ENCODE measurements around the gene SKOR1. TPM values are rescaled to one million over a fixed set of nuclear protein-coding genes. Genes with fewer than 3 reads are reported as not detected.

Gene SKOR1
- total RNA-seq, 2 experiments from 2014 or later: 0.07 to 0.15 TPM

- DNase-seq: no peak
- Mint-ChIP-seq H3K4me1 (ENCODE audit: low read depth) (no peaks in the 10 kb centered on the region), H3K4me3 (no peak overlapping the region), H3K9me3 (no peaks in the 10 kb centered on the region), H3K27ac (no peak overlapping the region), H3K27me3 (ENCODE audit: low read depth) (no peaks in the 10 kb centered on the region), H3K36me3 (ENCODE audit: low read depth) (peaks cover 3% of the 10 kb centered on the region)
- CTCF ChIA-PET: no interaction called here
- intact Hi-C loops (cut with micrococcal nuclease): no loop called here
These were observed 24.2 kb upstream of the SKOR1 start for GRCh38 chr15:67801142-67801541.

- Mint-ChIP-seq H3K27ac (no peak overlapping the region), H3K4me3 (no peak overlapping the region), H3K4me1 (ENCODE audit: low read depth) (no peaks in the 10 kb centered on the region), H3K36me3 (ENCODE audit: low read depth) (peaks cover 3% of the 10 kb centered on the region), H3K27me3 (ENCODE audit: low read depth) (no peaks in the 10 kb centered on the region), H3K9me3 (no peaks in the 10 kb centered on the region)
- CTCF ChIA-PET: interaction anchor here (0.5 kb wide), 1 partner anchor 73 kb away, joined by 3 read pairs; no protein-coding TSS in a partner anchor
- no peak for DNase-seq
- intact Hi-C loops (cut with micrococcal nuclease): no loop called here
These were observed 23.1 kb upstream of the SKOR1 start for GRCh38 chr15:67801926-67802914.

- H3K27me3 Mint-ChIP-seq (ENCODE audit: low read depth): no peaks in the 10 kb centered on the region
- H3K9me3 Mint-ChIP-seq: no peaks in the 10 kb centered on the region
- no peak for DNase-seq
- CTCF ChIA-PET: no interaction called here
- intact Hi-C loops (cut with micrococcal nuclease): no loop called here
- H3K27ac Mint-ChIP-seq: no peak overlapping the region
- H3K4me1 Mint-ChIP-seq (ENCODE audit: low read depth): no peaks in the 10 kb centered on the region
- peaks cover 7% of the 10 kb centered on the region for H3K36me3 Mint-ChIP-seq (ENCODE audit: low read depth)
- H3K4me3 Mint-ChIP-seq: no peak overlapping the region
These were observed 22.0 kb upstream of the SKOR1 start for GRCh38 chr15:67803299-67803698.

GRCh38 chr15:67803996-67804843 is 21.1 kb upstream of the SKOR1 start:
- Mint-ChIP-seq H3K27ac (no peak overlapping the region), H3K4me3 (no peak overlapping the region), H3K9me3 (no peaks in the 10 kb centered on the region), H3K36me3 (ENCODE audit: low read depth) (peaks cover 7% of the 10 kb centered on the region), H3K4me1 (ENCODE audit: low read depth) (no peaks in the 10 kb centered on the region), H3K27me3 (ENCODE audit: low read depth) (no peaks in the 10 kb centered on the region)
- intact Hi-C loops (cut with micrococcal nuclease): no loop called here
- CTCF ChIA-PET: no interaction called here
- DNase-seq: no peak

GRCh38 chr15:67805008-67805665 is 20.2 kb upstream of the SKOR1 start:
- CTCF ChIA-PET: no interaction called here
- H3K36me3 Mint-ChIP-seq (ENCODE audit: low read depth): peaks cover 7% of the 10 kb centered on the region
- H3K27me3 Mint-ChIP-seq (ENCODE audit: low read depth): no peaks in the 10 kb centered on the region
- no peaks in the 10 kb centered on the region for H3K4me1 Mint-ChIP-seq (ENCODE audit: low read depth)
- no peak overlapping the region for H3K4me3 Mint-ChIP-seq
- DNase-seq: no peak
- intact Hi-C loops (cut with micrococcal nuclease): no loop called here
- no peaks in the 10 kb centered on the region for H3K9me3 Mint-ChIP-seq
- no peak overlapping the region for H3K27ac Mint-ChIP-seq

- Mint-ChIP-seq H3K27me3 (ENCODE audit: low read depth) (no peaks in the 10 kb centered on the region), H3K4me3 (no peak overlapping the region), H3K4me1 (ENCODE audit: low read depth) (no peaks in the 10 kb centered on the region), H3K9me3 (no peaks in the 10 kb centered on the region), H3K27ac (no peak overlapping the region), H3K36me3 (ENCODE audit: low read depth) (peaks cover 7% of the 10 kb centered on the region)
- CTCF ChIA-PET: no interaction called here
- intact Hi-C loops (cut with micrococcal nuclease): no loop called here
- DNase-seq: no peak
These were observed 19.4 kb upstream of the SKOR1 start for GRCh38 chr15:67805666-67806516.

GRCh38 chr15:67806536-67806935 is 18.8 kb upstream of the SKOR1 start:
- intact Hi-C loops (cut with micrococcal nuclease): no loop called here
- H3K36me3 Mint-ChIP-seq (ENCODE audit: low read depth): peaks cover 7% of the 10 kb centered on the region
- CTCF ChIA-PET: no interaction called here
- H3K4me1 Mint-ChIP-seq (ENCODE audit: low read depth): no peaks in the 10 kb centered on the region
- no peak overlapping the region for H3K4me3 Mint-ChIP-seq
- DNase-seq: no peak
- no peak overlapping the region for H3K27ac Mint-ChIP-seq
- H3K9me3 Mint-ChIP-seq: no peaks in the 10 kb centered on the region
- no peaks in the 10 kb centered on the region for H3K27me3 Mint-ChIP-seq (ENCODE audit: low read depth)

GRCh38 chr15:67807141-67807540 is 18.2 kb upstream of the SKOR1 start:
- Mint-ChIP-seq H3K27ac (no peak overlapping the region), H3K27me3 (ENCODE audit: low read depth) (peaks cover 2% of the 10 kb centered on the region), H3K4me3 (no peak overlapping the region), H3K9me3 (no peaks in the 10 kb centered on the region), H3K36me3 (ENCODE audit: low read depth) (peaks cover 7% of the 10 kb centered on the region), H3K4me1 (ENCODE audit: low read depth) (no peaks in the 10 kb centered on the region)
- intact Hi-C loops (cut with micrococcal nuclease): no loop called here
- no peak for DNase-seq
- CTCF ChIA-PET: no interaction called here

GRCh38 chr15:67807836-67808235 is 17.5 kb upstream of the SKOR1 start:
- H3K27me3 Mint-ChIP-seq (ENCODE audit: low read depth): peaks cover 3% of the 10 kb centered on the region
- intact Hi-C loops (cut with micrococcal nuclease): no loop called here
- H3K4me3 Mint-ChIP-seq: no peak overlapping the region
- H3K4me1 Mint-ChIP-seq (ENCODE audit: low read depth): no peaks in the 10 kb centered on the region
- H3K36me3 Mint-ChIP-seq (ENCODE audit: low read depth): peaks cover 4% of the 10 kb centered on the region
- CTCF ChIA-PET: no interaction called here
- H3K27ac Mint-ChIP-seq: no peak overlapping the region
- no peak for DNase-seq
- H3K9me3 Mint-ChIP-seq: no peaks in the 10 kb centered on the region

GRCh38 chr15:67808821-67809220 is 16.5 kb upstream of the SKOR1 start:
- Mint-ChIP-seq H3K4me3 (no peak overlapping the region), H3K36me3 (ENCODE audit: low read depth) (peaks cover 4% of the 10 kb centered on the region), H3K27me3 (ENCODE audit: low read depth) (peaks cover 3% of the 10 kb centered on the region), H3K4me1 (ENCODE audit: low read depth) (no peaks in the 10 kb centered on the region), H3K27ac (no peak overlapping the region), H3K9me3 (no peaks in the 10 kb centered on the region)
- CTCF ChIA-PET: no interaction called here
- intact Hi-C loops (cut with micrococcal nuclease): no loop called here
- no peak for DNase-seq

GRCh38 chr15:67809441-67809840 is 15.9 kb upstream of the SKOR1 start:
- CTCF ChIA-PET: no interaction called here
- Mint-ChIP-seq H3K36me3 (ENCODE audit: low read depth) (peaks cover 4% of the 10 kb centered on the region), H3K27ac (no peak overlapping the region), H3K4me1 (ENCODE audit: low read depth) (no peaks in the 10 kb centered on the region), H3K4me3 (no peak overlapping the region), H3K9me3 (no peaks in the 10 kb centered on the region), H3K27me3 (ENCODE audit: low read depth) (peaks cover 3% of the 10 kb centered on the region)
- no peak for DNase-seq
- intact Hi-C loops (cut with micrococcal nuclease): no loop called here

GRCh38 chr15:67809866-67810265 is 15.4 kb upstream of the SKOR1 start:
- Mint-ChIP-seq H3K4me1 (ENCODE audit: low read depth) (no peaks in the 10 kb centered on the region), H3K9me3 (no peaks in the 10 kb centered on the region), H3K27ac (no peak overlapping the region), H3K27me3 (ENCODE audit: low read depth) (peaks cover 3% of the 10 kb centered on the region), H3K36me3 (ENCODE audit: low read depth) (peaks cover 4% of the 10 kb centered on the region), H3K4me3 (no peak overlapping the region)
- intact Hi-C loops (cut with micrococcal nuclease): no loop called here
- CTCF ChIA-PET: no interaction called here
- DNase-seq: no peak

All from activated naive CD4-positive, alpha-beta T cell treated with anti-CD3 and anti-CD28 coated beads for 36 hours (primary cell).